ENCODE results near the gene FRS2.

GRCh38 chr12:69497308-69498026, 27.3 kb downstream of the FRS2 start:
- TF ChIP-seq CTCF (conservative IDR thresholded peaks at IDR 0.05; ENCODE audit: low read depth, low read length) (no peak), FOS (IDR thresholded peaks at IDR 0.05; ENCODE audit: low read depth, low read length) (no peak), USF2 (IDR thresholded peaks at IDR 0.05; ENCODE audit: low read depth, low read length) (no peak), POLR2A (IDR thresholded peaks at IDR 0.05; ENCODE audit: low read depth, low read length) (no peak), RCOR1 (IDR thresholded peaks at IDR 0.05; ENCODE audit: insufficient replicate concordance, low read length) (no peak), NFE2L2 (IDR thresholded peaks at IDR 0.05; ENCODE audit: low read depth, low read length) (no peak), MAZ (IDR thresholded peaks at IDR 0.05; ENCODE audit: borderline replicate concordance, low read depth, low read length) (no peak), BHLHE40 (IDR thresholded peaks at IDR 0.05; ENCODE audit: low read depth, low read length) (no peak), CHD1 (IDR thresholded peaks at IDR 0.05; ENCODE audit: low read depth, low read length) (no peak), RAD21 (IDR thresholded peaks at IDR 0.05; ENCODE audit: low read length) (no peak), SMC3 (IDR thresholded peaks at IDR 0.05; ENCODE audit: low read depth, low read length) (no peak), MXI1 (IDR thresholded peaks at IDR 0.05; ENCODE audit: borderline replicate concordance, low read depth, low read length) (no peak)
